Pancreas (tissue), 10 donors: ENCODE measurements around the gene FBXO4. TPM values are rescaled to one million over a fixed set of nuclear protein-coding genes. Genes with fewer than 3 reads are reported as not detected.

Experiments
- ATAC-seq, 4 donors: fragments of 200-7000 bp; cut with Tn5 transposase; one replicate each; pipeline versions ENCODE4 v1.8.0 to v1.9.1; 2020; ENCODE audit warnings: mild to moderate bottlenecking in 4 of 4, moderate library complexity in 4 of 4
- DNase-seq, 6 donors: peaks; one replicate each; pipeline ENCODE4 v3.0.0-alpha.2; 2020
- FAIRE-seq: peaks from 2 replicates; lab custom pipeline; 2012; peaks lifted over from hg19 to GRCh38; lab: Jason Lieb, UNC
- H3K27ac ChIP-seq, 4 donors: fragments of 200-600 bp; sonication (generic); 1 replicate in 3 of 4; 2 replicates in 1 of 4; pipeline versions ENCODE4 v1.5.0 to v1.8.0; 2020
- H3K27me3 ChIP-seq, 4 donors: fragments of 200-600 bp; one replicate each; pipeline ENCODE4 v1.8.0; 2021
- H3K36me3 ChIP-seq, 3 donors: fragments of 200-600 bp; sonication (generic) in 1 of 3; one replicate each; pipeline versions ENCODE4 v1.5.0 to v1.8.0; 2020 to 2021
- H3K4me1 ChIP-seq, 3 donors: fragments of 200-600 bp; one replicate each; pipeline ENCODE4 v1.8.0; 2021
- H3K4me3 ChIP-seq, 4 donors: fragments of 200-600 bp; sonication (generic) in 2 of 4; one replicate each; pipeline versions ENCODE4 v1.5.0 to v1.8.0; 2020 to 2021
- H3K9me3 ChIP-seq, 4 donors: fragments of 200-600 bp; one replicate each; pipeline ENCODE4 v1.8.0; 2021
- WGBS, 2 donors: extraction: QIAGEN DNeasy Blood & Tissue Kit; methylation state at CpG; one replicate each; pipeline ENCODE4 v1.1.7; 2013; 5-methylcytosine and 5-hydroxymethylcytosine counted together
- intact Hi-C, 3 donors: fragments of 100-400 bp; cut with DNase I; formaldehyde crosslinking; loops; one replicate each; pipeline versions ENCODE4 v1.11.1 to v1.14.2; 2022
- polyA plus RNA-seq, 2 donors: library from polyadenylated mRNA; stranded (reverse); fragments of 200-250 nt; gene quantifications; one replicate each; pipeline ENCODE4 v1.2.3, GENCODE V29; 2013
- total RNA-seq, 6 donors: library from RNA; stranded (reverse); fragmentation: NEBNext Ultra II Directional in 4 of 6; extraction: Animal tissue kit (Norgen Biotek cat#: 25700) in 4 of 6; gene quantifications; one replicate each; pipeline versions ENCODE4 v1.2.1 to v1.2.4, GENCODE V29; 2021 to 2023
- TF ChIP-seq, protein P1 (sequence below), 4 donors: fragments of 200-600 bp; sonication (generic) in 3 of 4; IDR thresholded peaks; one replicate each; pipeline versions ENCODE4 v1.5.0 to v1.8.0; 2021; ENCODE audit warnings: antibody characterized with exemption in 4 of 4
- donor health status: healthy with polysubstance abuse.
- donor health status: DM: no; HTN: no; CAD: no; lungs with moderate emphysema.
- donor health status: DM: no; HTN: no; CAD: no.
- donor health status: control.
- donor health status: control.
- donor health status: Bipolar disorder and iron deficiency.
- donor health status: DM: yes; HTN: yes; CAD: no.
- donor health status: DM: no; HTN: no; CAD: no.
- donor health status: DM: no; HTN: no; CAD: no.
- donor health status: DM: yes; HTN: yes; CAD: no.

The FBXO4 gene
- total and polyA plus RNA-seq, 8 donors = 6.8 to 12.6 (median 9.7) TPM

DNA sequence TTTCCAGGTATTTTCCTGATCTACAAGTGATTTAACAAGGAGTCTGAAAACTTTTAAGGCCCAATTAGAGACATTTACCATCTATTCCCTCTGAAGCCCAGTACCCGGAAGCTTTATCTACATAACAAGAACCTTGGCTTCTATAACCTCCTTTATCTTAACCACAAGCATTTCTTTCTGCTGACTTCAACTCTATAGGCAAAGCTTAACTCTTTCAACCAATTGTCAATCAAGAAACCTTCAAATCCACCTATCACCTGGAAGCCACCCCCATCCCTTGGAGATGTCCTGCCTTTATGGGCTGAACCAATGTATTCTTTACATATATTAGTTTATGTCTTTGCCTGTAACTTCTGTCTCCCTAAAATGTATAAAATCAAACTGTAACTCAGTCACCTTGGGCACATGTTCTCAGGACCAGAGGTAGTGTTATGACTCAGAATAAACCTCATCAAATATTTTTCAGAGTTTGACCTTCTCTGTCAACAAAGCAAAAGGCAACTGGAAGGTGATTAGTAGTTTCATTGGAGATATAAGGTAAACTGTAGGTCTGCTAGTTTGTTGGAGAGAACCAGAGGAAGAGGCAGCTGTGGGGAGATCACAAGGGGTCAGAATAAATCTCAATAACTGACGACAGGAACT is 33.9 kb upstream of the FBXO4 start:
- Histone ChIP-seq H3K36me3 (no peaks in the 10 kb centered on the region), H3K27me3 (peaks cover 0 to 27% (median 0%) of the 10 kb centered on the region in 4 donors), H3K9me3 (no peaks in the 10 kb centered on the region), H3K27ac (no peak overlapping the region), H3K4me3 (no peak overlapping the region), H3K4me1 (no peaks in the 10 kb centered on the region)
- FAIRE-seq (no peak), ATAC-seq (no peak), DNase-seq (no peak)
- WGBS, 2 donors = 46 to 49% methylated on average over 2 of the region's 2 CpGs
- intact Hi-C loops = no loop called here
- TF ChIP-seq, protein P1, sequence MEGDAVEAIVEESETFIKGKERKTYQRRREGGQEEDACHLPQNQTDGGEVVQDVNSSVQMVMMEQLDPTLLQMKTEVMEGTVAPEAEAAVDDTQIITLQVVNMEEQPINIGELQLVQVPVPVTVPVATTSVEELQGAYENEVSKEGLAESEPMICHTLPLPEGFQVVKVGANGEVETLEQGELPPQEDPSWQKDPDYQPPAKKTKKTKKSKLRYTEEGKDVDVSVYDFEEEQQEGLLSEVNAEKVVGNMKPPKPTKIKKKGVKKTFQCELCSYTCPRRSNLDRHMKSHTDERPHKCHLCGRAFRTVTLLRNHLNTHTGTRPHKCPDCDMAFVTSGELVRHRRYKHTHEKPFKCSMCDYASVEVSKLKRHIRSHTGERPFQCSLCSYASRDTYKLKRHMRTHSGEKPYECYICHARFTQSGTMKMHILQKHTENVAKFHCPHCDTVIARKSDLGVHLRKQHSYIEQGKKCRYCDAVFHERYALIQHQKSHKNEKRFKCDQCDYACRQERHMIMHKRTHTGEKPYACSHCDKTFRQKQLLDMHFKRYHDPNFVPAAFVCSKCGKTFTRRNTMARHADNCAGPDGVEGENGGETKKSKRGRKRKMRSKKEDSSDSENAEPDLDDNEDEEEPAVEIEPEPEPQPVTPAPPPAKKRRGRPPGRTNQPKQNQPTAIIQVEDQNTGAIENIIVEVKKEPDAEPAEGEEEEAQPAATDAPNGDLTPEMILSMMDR (IDR thresholded peaks at IDR 0.05) = no peak

DNA sequence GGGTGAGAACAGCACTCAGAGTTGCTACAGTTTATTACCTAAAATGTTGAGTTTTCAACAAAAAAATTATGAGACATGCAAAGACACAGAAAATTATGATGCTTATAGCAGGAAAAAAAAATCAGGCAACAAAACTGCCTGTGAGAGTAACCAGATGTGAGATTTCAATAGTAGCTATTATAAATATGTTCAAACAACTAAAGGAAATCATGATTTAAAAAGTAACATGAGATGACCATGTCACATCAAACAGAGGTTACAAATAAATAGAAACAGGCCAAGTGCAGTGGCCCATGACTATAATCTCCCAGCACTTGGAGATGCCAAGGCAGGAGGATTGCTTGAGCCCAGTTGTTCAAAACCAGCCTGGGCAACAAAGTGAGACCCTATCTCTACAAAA is 33.0 kb upstream of the FBXO4 start:
- Histone ChIP-seq H3K4me3 (no peak overlapping the region), H3K4me1 (no peaks in the 10 kb centered on the region), H3K27ac (no peak overlapping the region), H3K36me3 (no peaks in the 10 kb centered on the region), H3K27me3 (peaks cover 0 to 23% (median 0%) of the 10 kb centered on the region in 4 donors), H3K9me3 (no peaks in the 10 kb centered on the region)
- TF ChIP-seq, protein P1 (IDR thresholded peaks at IDR 0.05) = no peak
- ATAC-seq = no peak
- DNase-seq = no peak
- FAIRE-seq = no peak
- intact Hi-C loops = no loop called here

DNA sequence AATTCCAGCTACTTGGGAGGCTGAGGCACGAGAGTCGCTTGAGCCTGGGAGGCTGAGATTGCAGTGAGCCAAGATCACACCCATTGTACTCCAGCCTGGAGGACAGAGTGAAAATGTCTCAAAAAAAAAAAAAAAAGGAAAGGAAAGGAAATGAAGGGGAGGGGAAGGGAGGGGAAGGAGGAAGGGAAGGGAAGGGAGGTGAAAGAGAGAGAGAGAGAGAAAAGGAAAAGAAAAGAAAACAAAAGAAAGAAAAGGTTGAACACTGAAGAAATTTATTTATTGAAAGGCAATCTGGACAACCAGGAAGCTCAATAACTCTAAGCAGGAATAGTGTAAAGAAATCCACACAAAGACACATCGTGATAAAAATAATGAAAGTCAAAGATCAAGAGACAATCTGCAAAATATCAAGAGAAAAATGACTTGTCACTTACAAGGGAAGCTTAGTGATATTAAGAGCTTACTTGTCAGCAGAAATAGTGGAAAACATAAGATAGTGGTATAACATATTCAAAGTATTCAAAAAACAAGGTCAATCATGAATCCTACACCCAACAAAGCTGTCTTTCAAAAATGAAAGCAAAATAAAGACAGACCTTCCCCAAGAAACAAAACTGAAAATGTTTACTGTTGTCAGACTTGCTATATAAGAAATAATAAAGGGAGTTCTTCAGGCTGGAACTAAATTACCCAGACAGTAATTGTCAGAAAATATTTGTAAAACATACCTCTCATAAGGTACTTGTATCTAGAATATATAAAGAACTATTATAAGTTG is 31.8 kb upstream of the FBXO4 start:
- no peaks in the 10 kb centered on the region for H3K36me3 ChIP-seq
- H3K9me3 ChIP-seq = no peaks in the 10 kb centered on the region
- no peak overlapping the region for H3K4me3 ChIP-seq
- ATAC-seq (no peak), DNase-seq (no peak), FAIRE-seq (no peak)
- peaks cover 0 to 21% (median 0%) of the 10 kb centered on the region in 4 donors for H3K27me3 ChIP-seq
- no peaks in the 10 kb centered on the region for H3K4me1 ChIP-seq
- no peak overlapping the region for H3K27ac ChIP-seq
- whole genome bisulfite sequencing, 2 donors = 69 to 72% methylated on average over 3 of the region's 3 CpGs
- TF ChIP-seq, protein P1 (IDR thresholded peaks at IDR 0.05) = no peak
- intact Hi-C loops = no loop called here

DNA sequence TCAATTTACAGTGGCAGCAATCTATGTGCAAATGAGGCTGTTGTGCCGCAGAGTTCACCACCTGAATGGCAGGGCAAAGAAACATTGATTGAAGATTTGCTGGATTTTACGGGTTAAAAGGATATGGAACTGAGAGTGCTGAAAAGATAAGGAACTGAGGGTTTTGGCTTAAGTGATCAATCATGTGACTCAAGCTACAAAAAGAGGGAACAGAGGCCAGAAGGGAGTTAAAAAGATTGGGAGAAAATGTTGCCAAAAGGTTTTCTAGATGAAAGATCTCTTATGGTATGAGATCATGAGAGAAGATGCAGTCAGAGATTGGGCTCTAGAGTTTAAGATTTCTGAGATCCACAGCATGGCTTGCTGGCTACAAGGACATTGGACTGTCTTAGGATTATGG is 28.9 kb upstream of the FBXO4 start:
- Histone ChIP-seq H3K27ac (no peak overlapping the region), H3K4me3 (no peak overlapping the region), H3K27me3 (peaks cover 0 to 21% (median 0%) of the 10 kb centered on the region in 4 donors), H3K9me3 (no peaks in the 10 kb centered on the region), H3K4me1 (no peaks in the 10 kb centered on the region), H3K36me3 (no peaks in the 10 kb centered on the region)
- WGBS, 2 donors = 17 to 22% methylated on average over 2 of the region's 2 CpGs
- intact Hi-C loops = no loop called here
- TF ChIP-seq, protein P1 (IDR thresholded peaks at IDR 0.05) = no peak
- no peak for FAIRE-seq
- ATAC-seq = no peak
- no peak for DNase-seq
